HG03103 (cell line): Measurements from ENCODE around the gene UQCRFS1.
"Not testable (repeated sequence)": the region's sequence is repeated elsewhere in the genome, so short reads cannot be mapped to it uniquely, and the experiment has no call there.

ENCODE experiments used
- ATAC-seq: cut with Tn5 transposase; IDR thresholded peaks from one replicate; pipeline ENCODE4 v1.9.1; 2021; ENCODE audit warnings: low read depth; ENCODE audit not compliant: unreplicated experiment

UQCRFS1 gene

DNA sequence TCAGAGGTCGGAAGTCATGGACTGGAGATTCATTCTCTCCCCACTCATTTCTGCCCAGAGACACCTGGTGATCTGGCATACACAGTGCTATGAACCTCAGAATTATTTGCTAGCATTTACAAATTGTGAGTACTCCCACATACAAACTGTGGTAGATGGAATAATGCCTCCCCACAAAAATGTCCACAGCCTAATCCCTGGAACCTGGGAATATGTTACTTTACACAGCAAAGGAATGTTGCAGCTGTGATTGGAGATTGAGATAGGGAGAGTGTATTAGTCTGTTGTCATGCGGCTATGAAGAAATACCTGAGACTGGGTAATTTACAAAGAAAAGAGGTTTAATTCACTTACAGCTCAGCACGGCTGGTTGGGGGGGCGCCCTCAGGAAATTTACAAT, 3.1 kb upstream of the UQCRFS1 start:
- no peak for ATAC-seq

DNA sequence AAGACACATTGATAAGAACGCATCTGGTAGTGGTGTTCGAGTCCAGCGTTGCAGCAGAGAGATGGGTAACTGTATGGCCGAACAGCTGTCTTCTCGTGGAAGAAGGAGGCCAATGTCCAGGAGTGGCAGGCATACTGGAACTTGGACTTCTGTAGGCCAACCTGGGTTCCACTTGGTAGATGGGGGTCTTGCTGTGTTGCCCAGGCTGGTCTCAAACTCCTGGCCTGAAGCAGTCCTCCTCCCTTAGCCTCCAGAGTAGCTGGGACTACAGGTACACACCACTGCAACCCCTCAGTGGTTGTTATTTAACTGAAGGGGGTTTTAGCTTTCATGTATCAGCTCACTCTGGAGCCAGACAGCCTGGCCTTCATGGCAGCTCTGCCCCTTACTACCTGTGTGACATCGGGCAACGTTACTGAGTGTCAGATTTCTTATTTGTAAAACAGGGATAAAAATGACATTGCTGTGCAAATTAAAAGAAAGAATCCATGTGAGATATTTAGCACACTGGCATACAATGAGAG, 2.4 kb upstream of the UQCRFS1 start:
- no peak for ATAC-seq

GRCh38 chr19:29214411-29214810, 1.5 kb upstream of the UQCRFS1 start:
- no peak for ATAC-seq

GRCh38 chr19:29212356-29212647, 649 bp downstream of the UQCRFS1 start:
- no peak for ATAC-seq

DNA sequence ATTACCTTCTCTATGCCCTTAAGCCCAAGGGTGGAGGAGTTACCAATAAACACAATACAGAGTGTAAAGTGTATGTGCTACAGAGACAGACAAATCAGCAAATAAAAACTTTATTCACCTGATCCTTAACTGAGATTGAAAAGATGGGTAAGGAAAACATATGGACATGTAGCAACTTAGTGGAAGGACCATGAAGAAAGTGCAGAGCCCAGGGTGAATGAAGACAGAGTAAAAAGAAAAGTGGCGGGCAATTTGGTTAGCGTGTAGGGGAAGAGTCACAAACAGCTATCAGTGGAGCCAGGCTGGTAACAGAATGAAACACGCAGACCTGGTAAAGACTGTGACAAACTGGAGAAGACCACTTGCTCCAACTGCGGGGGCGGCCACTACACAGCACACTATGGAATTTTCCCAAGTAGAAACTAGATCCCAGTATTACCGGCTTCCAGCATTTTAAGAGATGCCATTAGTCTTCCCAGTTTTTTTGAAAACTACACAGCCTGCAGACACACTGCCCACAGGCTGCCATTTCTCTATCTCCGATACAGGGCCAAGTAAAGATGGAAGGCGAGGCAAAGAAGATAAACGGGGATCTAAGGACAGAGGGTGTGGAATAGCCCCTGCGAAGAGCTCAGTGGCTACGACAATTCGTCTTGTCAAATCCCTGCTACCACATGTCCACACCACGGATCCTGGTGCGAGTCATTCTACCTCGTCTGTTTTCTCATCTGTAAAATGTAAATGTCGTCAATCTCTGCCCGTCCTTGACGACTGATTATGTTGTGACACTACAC, 1.2 kb downstream of the UQCRFS1 start:
- no peak for ATAC-seq

DNA sequence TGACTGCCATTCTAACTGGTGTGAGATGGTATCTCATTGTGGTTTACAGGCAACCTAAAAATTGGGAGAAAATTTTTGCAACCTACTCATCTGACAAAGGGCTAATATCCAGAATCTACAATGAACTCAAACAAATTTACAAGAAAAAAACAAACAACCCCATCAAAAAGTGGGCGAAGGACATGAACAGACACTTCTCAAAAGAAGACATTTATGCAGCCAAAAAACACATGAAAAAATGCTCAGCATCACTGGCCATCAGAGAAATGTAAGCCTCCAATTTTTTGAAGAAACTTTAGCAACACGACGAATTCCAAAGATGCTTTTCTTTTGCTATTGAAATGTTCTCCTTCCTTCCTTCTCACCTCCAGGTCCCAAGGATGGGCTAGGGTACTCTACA, 1.9 kb downstream of the UQCRFS1 start:
- not testable (repeated sequence) for ATAC-seq

- not testable (repeated sequence) for ATAC-seq
Observed at GRCh38 chr19:29210502-29210901, 2.4 kb downstream of the UQCRFS1 start.

DNA sequence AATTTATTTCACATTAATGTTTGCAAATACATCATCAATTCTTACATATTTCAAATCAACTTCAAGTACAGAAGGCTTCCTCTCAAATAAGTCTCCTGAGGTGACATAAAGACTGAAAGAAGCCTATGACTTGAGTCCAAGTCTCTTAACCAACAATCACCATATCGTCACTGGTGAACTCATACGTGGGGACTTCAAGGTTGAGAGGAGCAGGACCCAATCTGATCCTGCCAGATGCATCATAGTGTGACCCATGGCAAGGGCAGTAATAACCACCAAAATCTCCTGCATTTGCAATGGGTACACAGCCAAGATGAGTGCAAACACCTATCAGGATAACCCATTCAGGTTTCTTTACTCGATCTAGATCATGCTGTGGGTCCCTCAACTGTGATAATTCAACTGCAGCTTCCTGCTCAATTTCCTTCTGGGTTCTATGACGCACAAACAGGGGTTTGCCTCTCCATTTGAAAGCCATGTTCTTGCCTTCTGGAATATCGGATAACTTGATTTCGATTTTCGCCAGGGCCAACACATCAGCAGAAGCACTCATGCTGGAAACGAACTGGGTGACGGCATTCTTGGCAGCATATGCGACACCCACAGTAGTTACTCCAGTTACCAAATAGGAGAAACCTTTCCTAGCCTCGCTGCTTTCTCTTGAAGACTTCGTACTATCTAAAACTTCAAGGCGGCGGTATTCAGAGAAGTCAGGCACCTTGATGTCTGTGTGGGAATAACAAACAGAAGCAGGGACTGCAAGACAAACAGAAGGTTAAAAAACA, 5.4 kb downstream of the UQCRFS1 start:
- ATAC-seq, result not testable (repeated sequence)

- no peak for ATAC-seq
Observed at GRCh38 chr19:29206453-29206852, 6.5 kb downstream of the UQCRFS1 start.

DNA sequence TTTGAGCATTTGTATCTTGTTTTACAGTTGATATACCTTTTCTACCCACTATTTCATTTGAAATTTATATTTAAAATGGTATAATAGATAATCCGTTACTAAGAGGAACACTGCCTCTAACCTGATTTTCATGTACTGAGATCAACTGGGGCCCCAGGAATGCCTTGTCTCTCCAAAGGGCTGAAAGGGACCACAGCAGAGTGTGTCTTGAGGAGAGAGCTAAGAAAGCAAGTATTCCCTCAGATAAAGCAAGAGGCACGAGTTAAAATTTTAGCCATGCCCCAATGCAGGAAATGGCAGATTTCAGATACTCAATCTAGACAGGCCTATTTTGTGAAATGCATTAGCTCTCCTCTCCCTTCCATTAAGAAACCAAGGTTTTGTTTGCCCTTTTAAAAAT, 10.7 kb downstream of the UQCRFS1 start:
- no peak for ATAC-seq

DNA sequence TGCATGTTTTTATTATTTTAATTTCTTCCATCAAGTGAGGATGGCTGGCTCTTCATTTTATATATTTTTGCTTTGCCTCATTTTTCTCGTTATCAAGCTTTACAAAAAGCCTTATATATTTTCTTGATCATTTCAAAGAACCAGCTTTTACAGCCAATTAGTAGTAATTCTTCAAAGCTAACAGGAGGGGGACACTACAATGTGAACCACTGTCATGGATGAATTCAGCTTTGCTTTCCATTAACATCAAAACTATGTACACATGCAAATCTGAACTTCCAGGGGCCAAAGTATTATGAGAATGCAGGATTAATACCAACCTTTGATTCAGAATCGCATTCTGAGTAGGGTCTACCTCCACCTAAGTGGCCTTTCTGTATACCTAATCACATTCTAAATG, 11.1 kb downstream of the UQCRFS1 start:
- ATAC-seq, result no peak

GRCh38 chr19:29194658-29195057, 18.3 kb downstream of the UQCRFS1 start:
- ATAC-seq, result no peak

GRCh38 chr19:29193155-29193554, 19.8 kb downstream of the UQCRFS1 start:
- no peak for ATAC-seq

GRCh38 chr19:29191005-29191404, 21.9 kb downstream of the UQCRFS1 start:
- ATAC-seq, result no peak

DNA sequence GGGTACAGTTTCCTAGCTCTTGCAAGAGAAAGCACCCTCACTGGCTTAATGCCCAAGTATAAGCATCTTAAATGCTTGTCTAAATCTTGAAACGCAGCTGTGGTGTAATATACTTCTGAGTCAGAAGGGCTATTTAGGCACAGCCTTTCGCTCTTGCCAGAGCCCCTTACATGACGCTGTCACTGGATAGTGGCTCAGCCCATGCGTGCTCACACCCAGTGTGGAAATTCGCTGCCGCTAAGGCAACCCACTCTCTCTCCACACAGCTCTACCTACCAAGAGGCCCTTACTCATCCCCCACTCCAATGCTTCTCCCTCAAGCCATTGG, 24.0 kb downstream of the UQCRFS1 start:
- no peak for ATAC-seq

- no peak for ATAC-seq
Observed at GRCh38 chr19:29188289-29189032, 24.5 kb downstream of the UQCRFS1 start.

DNA sequence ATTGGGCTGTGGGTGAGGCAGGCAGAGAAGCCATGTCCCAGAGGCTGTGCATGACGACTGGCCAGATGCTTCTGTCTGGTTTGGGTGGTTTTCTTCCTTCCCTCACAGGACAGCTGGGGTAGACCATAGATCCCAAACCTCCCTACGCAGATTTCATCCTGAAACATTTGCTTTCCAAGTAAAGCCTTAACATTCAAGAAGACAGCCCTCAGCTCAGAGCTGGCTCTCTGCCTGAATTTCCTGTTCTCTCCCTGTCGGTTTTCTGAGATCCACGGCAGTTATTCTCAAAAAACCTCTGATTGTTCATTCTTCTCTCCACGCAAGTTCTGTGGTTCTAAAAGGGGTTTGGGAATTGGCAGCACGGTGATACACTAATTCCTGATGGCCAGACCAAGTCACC, 25.3 kb downstream of the UQCRFS1 start:
- ATAC-seq, result no peak

DNA sequence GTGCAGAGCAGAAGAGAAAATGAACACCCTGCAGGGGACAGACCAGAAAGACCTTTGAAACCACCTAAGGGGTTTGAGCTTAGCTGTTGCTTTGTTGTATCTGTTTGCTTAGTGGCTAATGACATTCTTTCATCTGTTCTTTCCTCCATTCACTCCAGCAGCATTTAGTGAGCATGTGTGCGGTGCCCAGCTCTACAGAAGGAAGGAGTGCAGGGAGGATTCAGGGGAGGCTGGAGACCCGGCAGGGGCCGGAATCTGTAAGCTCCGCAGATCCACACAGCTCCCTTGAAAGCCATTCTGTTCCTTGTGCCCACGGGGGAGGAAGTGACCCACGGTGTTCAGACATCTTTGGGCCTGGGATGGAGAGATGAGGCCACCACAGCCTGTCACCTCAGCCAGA, 27.5 kb downstream of the UQCRFS1 start:
- no peak for ATAC-seq

GRCh38 chr19:29176981-29177754, 35.8 kb downstream of the UQCRFS1 start:
- no peak for ATAC-seq

DNA sequence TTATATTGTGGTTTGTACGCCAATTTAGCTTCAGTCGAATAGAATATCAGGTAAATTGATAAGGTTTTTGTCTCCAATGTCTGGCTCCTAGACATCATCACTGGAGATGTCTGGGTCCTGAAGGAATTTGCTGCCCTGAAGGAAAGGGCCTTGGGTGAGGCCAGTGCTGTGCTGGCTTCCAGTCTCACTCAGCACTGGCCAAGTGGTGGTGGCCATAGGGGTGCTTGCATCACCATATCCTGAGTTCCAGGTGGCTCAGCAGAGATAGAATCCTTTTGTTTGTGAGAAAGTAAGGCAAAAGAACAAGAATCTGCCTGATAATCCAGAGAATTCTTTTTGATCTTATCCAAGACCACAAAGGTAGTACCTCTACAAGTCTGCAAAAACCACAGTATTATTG, 39.1 kb downstream of the UQCRFS1 start:
- ATAC-seq, result no peak

DNA sequence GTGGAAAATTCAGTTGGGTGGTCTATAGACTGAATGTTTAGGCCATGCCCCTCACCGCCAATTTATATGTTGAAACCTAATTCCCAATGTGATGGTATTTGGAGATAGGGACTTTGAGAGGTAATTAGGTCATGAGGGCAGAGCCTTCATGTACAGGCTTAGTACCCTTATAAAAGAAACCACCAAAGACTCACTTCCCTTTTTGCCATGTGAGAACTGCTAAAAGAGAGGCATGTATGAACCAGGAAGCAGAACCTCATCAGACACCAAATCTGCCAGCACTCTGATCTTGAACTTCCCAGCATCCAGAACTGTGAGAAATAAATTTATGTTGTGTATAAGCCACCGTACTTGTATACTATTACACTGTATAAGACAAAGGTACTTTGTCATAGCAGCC, 40.6 kb downstream of the UQCRFS1 start:
- no peak for ATAC-seq
